ENCODE results near the gene SLAMF1. TPM values are rescaled to one million over a fixed set of nuclear protein-coding genes. Genes with fewer than 3 reads are reported as not detected.

Gene SLAMF1
- total and polyA plus RNA-seq, 9 of the 15 experiments (the other 6 are each of a cell fraction or from before 2014, with no cell fraction given) = 0.04 to 0.17 (median 0.11) TPM; not detected in 4

DNA sequence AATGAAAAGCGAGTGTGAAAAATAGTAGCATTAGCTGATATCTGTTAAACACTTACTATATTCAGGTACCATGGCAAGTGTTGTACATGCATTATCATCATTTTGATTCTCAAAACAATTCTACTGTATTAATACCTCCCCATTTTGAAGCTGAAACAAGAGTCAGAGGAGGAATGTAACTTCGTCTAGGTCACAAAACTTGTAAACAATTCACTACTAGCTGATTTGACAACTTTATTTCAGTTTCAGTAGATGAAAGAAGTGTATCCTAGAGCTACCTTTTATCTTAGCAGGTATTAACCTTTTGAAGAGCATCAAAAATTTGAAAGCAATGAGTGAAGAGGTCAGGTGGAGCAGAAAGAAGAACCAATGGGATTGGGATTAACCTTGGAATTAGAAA, 69.2 kb downstream of the SLAMF1 start:
- H3K27ac ChIP-seq (ENCODE audit: extremely low read depth, low read depth, low read length) = no peak overlapping the region
- H3K9ac ChIP-seq (ENCODE audit: insufficient read depth in 1 of 2, low read depth in 2 of 2, low read length in 2 of 2) = no peak overlapping the region
- H4K20me1 ChIP-seq (replicated peaks; ENCODE audit: control insufficient read depth, insufficient read depth, low read length) = no peaks in the 10 kb centered on the region
- H3K4me2 ChIP-seq (ENCODE audit: insufficient read depth, low read length) = no peak overlapping the region
- intact Hi-C loops (cut with micrococcal nuclease) = no loop called here
- POLR2A ChIA-PET = interaction anchor here (0.8 to 1.9 kb wide), 3 partner anchors 9 to 35 kb away, joined by 3 to 6 read pairs (median 4); no protein-coding TSS in a partner anchor
- H3K4me3 ChIP-seq = no peak overlapping the region
- WGBS (ENCODE audit: insufficient coverage, low coverage, missing lambda C conversion rate) = 70% methylated on average over 2 of the region's 2 CpGs
- H3K4me1 ChIP-seq (replicated peaks in 1 of 2; ENCODE audit: control insufficient read depth in 2 of 2, insufficient read depth in 2 of 2, low read length in 2 of 2) = peaks cover 3 to 73% of the 10 kb centered on the region in 2 experiments; a peak in 4 of 5 replicates
- no peaks in the 10 kb centered on the region for H3K27me3 ChIP-seq (ENCODE audit: control insufficient read depth in 2 of 2, insufficient read depth in 2 of 2, low read length in 2 of 2)
- H3K79me2 ChIP-seq (ENCODE audit: control insufficient read depth, insufficient read depth, low read length) = no peaks in the 10 kb centered on the region
- no peak for FAIRE-seq
- no TSS peak for BruUV-seq (replicated peaks)
- H3K36me3 ChIP-seq (ENCODE audit: control insufficient read depth, insufficient read depth, low read length) = no peaks in the 10 kb centered on the region
- TF ChIP-seq TCFL5 (CRISPR knock-in tag; conservative IDR thresholded peaks at IDR 0.05) (no peak), STAT5A (IDR thresholded peaks at IDR 0.05; ENCODE audit: borderline replicate concordance, low read length) (no peak), XRCC5 (IDR thresholded peaks at IDR 0.05; ENCODE audit: low read depth, low read length) (no peak), ZNF174 (CRISPR knock-in tag; IDR thresholded peaks at IDR 0.05) (no peak), NEUROD1 (IDR thresholded peaks at IDR 0.05; ENCODE audit: borderline replicate concordance, low read depth, low read length, partially characterized antibody) (no peak), NCOA6 (IDR thresholded peaks at IDR 0.05) (no peak), POLR2H (tag; IDR thresholded peaks at IDR 0.05; ENCODE audit: low read depth) (no peak), CBX5 (IDR thresholded peaks at IDR 0.05; ENCODE audit: borderline replicate concordance, low read depth) (no peak), RBM14 (IDR thresholded peaks at IDR 0.05; ENCODE audit: borderline replicate concordance, insufficient read depth, low read depth, low read length) (no peak), HNRNPLL (IDR thresholded peaks at IDR 0.05; ENCODE audit: low read depth, low read length, poor library complexity, severe bottlenecking) (no peak), ZNF717 (CRISPR knock-in tag; IDR thresholded peaks at IDR 0.05) (no peak)
- TF ChIP-seq, protein P1, sequence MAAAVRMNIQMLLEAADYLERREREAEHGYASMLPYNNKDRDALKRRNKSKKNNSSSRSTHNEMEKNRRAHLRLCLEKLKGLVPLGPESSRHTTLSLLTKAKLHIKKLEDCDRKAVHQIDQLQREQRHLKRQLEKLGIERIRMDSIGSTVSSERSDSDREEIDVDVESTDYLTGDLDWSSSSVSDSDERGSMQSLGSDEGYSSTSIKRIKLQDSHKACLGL (CRISPR knock-in tag; IDR thresholded peaks at IDR 0.05; ENCODE audit: borderline replicate concordance, poor library complexity, severe bottlenecking) = no peak
- TF ChIP-seq, protein P2, sequence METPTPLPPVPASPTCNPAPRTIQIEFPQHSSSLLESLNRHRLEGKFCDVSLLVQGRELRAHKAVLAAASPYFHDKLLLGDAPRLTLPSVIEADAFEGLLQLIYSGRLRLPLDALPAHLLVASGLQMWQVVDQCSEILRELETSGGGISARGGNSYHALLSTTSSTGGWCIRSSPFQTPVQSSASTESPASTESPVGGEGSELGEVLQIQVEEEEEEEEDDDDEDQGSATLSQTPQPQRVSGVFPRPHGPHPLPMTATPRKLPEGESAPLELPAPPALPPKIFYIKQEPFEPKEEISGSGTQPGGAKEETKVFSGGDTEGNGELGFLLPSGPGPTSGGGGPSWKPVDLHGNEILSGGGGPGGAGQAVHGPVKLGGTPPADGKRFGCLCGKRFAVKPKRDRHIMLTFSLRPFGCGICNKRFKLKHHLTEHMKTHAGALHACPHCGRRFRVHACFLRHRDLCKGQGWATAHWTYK (CRISPR knock-in tag; IDR thresholded peaks at IDR 0.05) = no peak
- TF ChIP-seq, protein P3, sequence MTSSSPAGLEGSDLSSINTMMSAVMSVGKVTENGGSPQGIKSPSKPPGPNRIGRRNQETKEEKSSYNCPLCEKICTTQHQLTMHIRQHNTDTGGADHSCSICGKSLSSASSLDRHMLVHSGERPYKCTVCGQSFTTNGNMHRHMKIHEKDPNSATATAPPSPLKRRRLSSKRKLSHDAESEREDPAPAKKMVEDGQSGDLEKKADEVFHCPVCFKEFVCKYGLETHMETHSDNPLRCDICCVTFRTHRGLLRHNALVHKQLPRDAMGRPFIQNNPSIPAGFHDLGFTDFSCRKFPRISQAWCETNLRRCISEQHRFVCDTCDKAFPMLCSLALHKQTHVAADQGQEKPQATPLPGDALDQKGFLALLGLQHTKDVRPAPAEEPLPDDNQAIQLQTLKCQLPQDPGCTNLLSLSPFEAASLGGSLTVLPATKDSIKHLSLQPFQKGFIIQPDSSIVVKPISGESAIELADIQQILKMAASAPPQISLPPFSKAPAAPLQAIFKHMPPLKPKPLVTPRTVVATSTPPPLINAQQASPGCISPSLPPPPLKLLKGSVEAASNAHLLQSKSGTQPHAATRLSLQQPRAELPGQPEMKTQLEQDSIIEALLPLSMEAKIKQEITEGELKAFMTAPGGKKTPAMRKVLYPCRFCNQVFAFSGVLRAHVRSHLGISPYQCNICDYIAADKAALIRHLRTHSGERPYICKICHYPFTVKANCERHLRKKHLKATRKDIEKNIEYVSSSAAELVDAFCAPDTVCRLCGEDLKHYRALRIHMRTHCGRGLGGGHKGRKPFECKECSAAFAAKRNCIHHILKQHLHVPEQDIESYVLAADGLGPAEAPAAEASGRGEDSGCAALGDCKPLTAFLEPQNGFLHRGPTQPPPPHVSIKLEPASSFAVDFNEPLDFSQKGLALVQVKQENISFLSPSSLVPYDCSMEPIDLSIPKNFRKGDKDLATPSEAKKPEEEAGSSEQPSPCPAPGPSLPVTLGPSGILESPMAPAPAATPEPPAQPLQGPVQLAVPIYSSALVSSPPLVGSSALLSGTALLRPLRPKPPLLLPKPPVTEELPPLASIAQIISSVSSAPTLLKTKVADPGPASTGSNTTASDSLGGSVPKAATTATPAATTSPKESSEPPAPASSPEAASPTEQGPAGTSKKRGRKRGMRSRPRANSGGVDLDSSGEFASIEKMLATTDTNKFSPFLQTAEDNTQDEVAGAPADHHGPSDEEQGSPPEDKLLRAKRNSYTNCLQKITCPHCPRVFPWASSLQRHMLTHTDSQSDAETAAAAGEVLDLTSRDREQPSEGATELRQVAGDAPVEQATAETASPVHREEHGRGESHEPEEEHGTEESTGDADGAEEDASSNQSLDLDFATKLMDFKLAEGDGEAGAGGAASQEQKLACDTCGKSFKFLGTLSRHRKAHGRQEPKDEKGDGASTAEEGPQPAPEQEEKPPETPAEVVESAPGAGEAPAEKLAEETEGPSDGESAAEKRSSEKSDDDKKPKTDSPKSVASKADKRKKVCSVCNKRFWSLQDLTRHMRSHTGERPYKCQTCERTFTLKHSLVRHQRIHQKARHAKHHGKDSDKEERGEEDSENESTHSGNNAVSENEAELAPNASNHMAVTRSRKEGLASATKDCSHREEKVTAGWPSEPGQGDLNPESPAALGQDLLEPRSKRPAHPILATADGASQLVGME (CRISPR knock-in tag; IDR thresholded peaks at IDR 0.05) = no peak
- DNase-seq (ENCODE audit: extremely low read depth in 1 of 4, low spot score in 3 of 4) = no peak
- H2AFZ ChIP-seq (ENCODE audit: low read depth, low read length) = peak overlapping the region; percentile 48
- H3K9me3 ChIP-seq (replicated peaks; ENCODE audit: control insufficient read depth, insufficient read depth, low read depth, low read length) = no peaks in the 10 kb centered on the region
- no peak for ATAC-seq
- no peaks in the 10 kb centered on the region for H3K9me1 ChIP-seq (ENCODE audit: control insufficient read depth, insufficient read depth, low read length)
- CTCF ChIA-PET (ENCODE audit: low intra/inter-chr PET ratio) = no interaction called here
- in situ Hi-C loops (cut with MboI) = no loop called here
